HCT116 (cell line): ENCODE measurements around the gene CIB4. TPM values are rescaled to one million over a fixed set of nuclear protein-coding genes. Genes with fewer than 3 reads are reported as not detected.

Experiments
- ATAC-seq: fragments of 200-7000 bp; cut with Tn5 transposase; 2 replicates; pipeline ENCODE4 v1.9.1; 2020; ENCODE audit warnings: mild to moderate bottlenecking, moderate library complexity
- BruUV-seq: library from RNA; stranded (reverse); fragments of 400-500 nt; replicated peaks from 2 replicates; lab custom pipeline; 2021; lab: Mats Ljungman, UMichigan
- CTCF ChIA-PET: fragments of 300-600 bp; sonication (Branson Sonifier 250); formaldehyde crosslinking; loops from one replicate; lab custom pipeline; 2021; ENCODE audit warnings: antibody characterized with exemption; lab: Charles Lee
- POLR2A ChIA-PET: fragments of 300-600, 350-600 bp; sonication (Branson Sonifier 250); formaldehyde crosslinking; loops from one replicate; lab custom pipeline; 2021; ENCODE audit warnings: antibody characterized with exemption; lab: Charles Lee
- RAD21 ChIA-PET, 2 experiments: fragments of 300-600 bp; sonication (Branson Sonifier 250); formaldehyde crosslinking; loops; one replicate each; lab custom pipeline; 2023; ENCODE audit warnings: low total read pairs in 2 of 2; ENCODE audit not compliant: uncharacterized antibody in 2 of 2, unreplicated experiment in 2 of 2, low non-redundant PET in 1 of 2; lab: Charles Lee
- DNase-seq: peaks from one replicate; pipeline ENCODE4 v3.0.0-alpha.2; 2010; ENCODE audit warnings: low read depth, low spot score
- H2AFZ ChIP-seq: fragments of 200-600 bp; shearing (Covaris generic), sonication (generic); 2 replicates; pipeline ENCODE4 v1.6.1; 2017; ENCODE audit warnings: low read depth, mixed run types, mixed read lengths, antibody characterized with exemption, low read length; ENCODE audit not compliant: poor library complexity, severe bottlenecking
- H3K27ac ChIP-seq: 2 replicates; pipeline ENCODE4 v1.5.1; 2012; ENCODE audit warnings: low read depth, low read length
- H3K27me3 ChIP-seq: fragments of 200-600 bp; sonication (generic); 2 replicates; pipeline ENCODE4 v1.6.1; 2016; ENCODE audit warnings: mixed run types, low read length, mixed read lengths; ENCODE audit not compliant: insufficient read depth
- H3K36me3 ChIP-seq, 2 experiments: fragments of 200-500 bp in 1 of 2; fragments of 200-600 bp in 1 of 2; sonication (Bioruptor generic) in 1 of 2; sonication (generic) in 1 of 2; 2 replicates each; pipeline versions ENCODE4 v1.5.1 to v1.6.1; 2014 to 2016; ENCODE audit warnings: low read length in 2 of 2, inconsistent platforms in 1 of 2, mixed read lengths in 1 of 2, mixed run types in 1 of 2; ENCODE audit not compliant: insufficient read depth in 2 of 2, control insufficient read depth in 1 of 2
- H3K4me1 ChIP-seq, 2 experiments: fragments of 200-600 bp in 1 of 2; sonication (generic) in 1 of 2; 2 replicates each; pipeline versions ENCODE4 v1.5.1 to v1.6.1; 2012 to 2017; ENCODE audit warnings: low read length in 2 of 2, inconsistent platforms in 1 of 2, mild to moderate bottlenecking in 1 of 2, mixed read lengths in 1 of 2, mixed run types in 1 of 2, moderate library complexity in 1 of 2; ENCODE audit not compliant: insufficient read depth in 2 of 2, control insufficient read depth in 1 of 2
- H3K4me2 ChIP-seq: fragments of 200-600 bp; sonication (generic); 2 replicates; pipeline ENCODE4 v1.6.1; 2017; ENCODE audit warnings: mixed run types, low read length, mixed read lengths
- H3K4me3 ChIP-seq, 2 experiments: fragments of 200-600 bp in 1 of 2; sonication (generic) in 1 of 2; replicated peaks in 1 of 2; 2 replicates each; pipeline ENCODE4 v1.5.1; 2011 to 2016; ENCODE audit warnings: low read length in 2 of 2, control low read depth in 1 of 2, low read depth in 1 of 2, mild to moderate bottlenecking in 1 of 2, mixed read lengths in 1 of 2, mixed run types in 1 of 2
- H3K79me2 ChIP-seq: fragments of 200-600 bp; sonication (generic); 2 replicates; pipeline ENCODE4 v1.6.1; 2017; ENCODE audit warnings: mild to moderate bottlenecking, mixed run types, low read length, moderate library complexity, mixed read lengths; ENCODE audit not compliant: insufficient read depth
- H3K9ac ChIP-seq: fragments of 200-600 bp; sonication (generic); 2 replicates; pipeline ENCODE4 v1.6.1; 2016; ENCODE audit warnings: low read length, mixed read lengths
- H3K9me2 ChIP-seq: fragments of 200-600 bp; sonication (generic), shearing (Covaris generic); 2 replicates; pipeline ENCODE4 v1.6.1; 2017; ENCODE audit warnings: mixed run types, mild to moderate bottlenecking, moderate library complexity; ENCODE audit not compliant: insufficient read depth
- H3K9me3 ChIP-seq, 2 experiments: fragments of 200-500 bp in 1 of 2; fragments of 200-600 bp in 1 of 2; sonication (Bioruptor generic) in 1 of 2; sonication (generic) in 1 of 2; 2 replicates each; pipeline ENCODE4 v1.6.1; 2014 to 2017; ENCODE audit warnings: low read length in 2 of 2, mixed read lengths in 2 of 2, inconsistent platforms in 1 of 2, low read depth in 1 of 2, mild to moderate bottlenecking in 1 of 2, mixed run types in 1 of 2, moderate library complexity in 1 of 2; ENCODE audit not compliant: control insufficient read depth in 1 of 2, insufficient read depth in 1 of 2
- H4K20me1 ChIP-seq: fragments of 200-600 bp; sonication (generic), shearing (Covaris generic); 2 replicates; pipeline ENCODE4 v1.6.1; 2017; ENCODE audit warnings: mixed run types, mild to moderate bottlenecking, moderate library complexity; ENCODE audit not compliant: insufficient read depth
- EGR1 ChIP-seq: IDR thresholded peaks from 2 replicates; pipeline ENCODE4 v1.6.1; 2012; ENCODE audit warnings: low read depth
- ELF1 ChIP-seq: IDR thresholded peaks from 2 replicates; pipeline ENCODE4 v1.6.1; 2012; ENCODE audit warnings: low read depth, borderline replicate concordance
- EZH2 ChIP-seq: fragments of 200-600 bp; sonication (generic); IDR thresholded peaks from 2 replicates; pipeline ENCODE4 v1.6.1; 2017; ENCODE audit warnings: antibody characterized with exemption, mixed run types
- FOSL1 ChIP-seq: IDR thresholded peaks from 2 replicates; pipeline ENCODE4 v1.6.1; 2012; ENCODE audit warnings: low read depth
- POLR2AphosphoS5 ChIP-seq: IDR thresholded peaks from 2 replicates; pipeline ENCODE4 v1.6.1; 2011; ENCODE audit warnings: mild to moderate bottlenecking, low read depth, low read length, moderate library complexity
- RAD21 ChIP-seq: IDR thresholded peaks from 2 replicates; pipeline ENCODE4 v1.6.1; 2012; ENCODE audit warnings: low read depth, mild to moderate bottlenecking
- SP1 ChIP-seq: IDR thresholded peaks from 2 replicates; pipeline ENCODE4 v1.6.1; 2012; ENCODE audit warnings: low read depth
- TCF7L2 ChIP-seq: IDR thresholded peaks from 2 replicates; pipeline ENCODE4 v1.7.0; 2011; ENCODE audit warnings: borderline replicate concordance, inconsistent platforms; ENCODE audit not compliant: insufficient read depth, insufficient read length; ENCODE audit errors: extremely low read depth
- YY1 ChIP-seq: IDR thresholded peaks from 2 replicates; pipeline ENCODE4 v1.6.1; 2011; ENCODE audit warnings: low read length, low read depth, moderate library complexity, mild to moderate bottlenecking; ENCODE audit not compliant: insufficient replicate concordance; ENCODE audit errors: extremely low read depth
- intact Hi-C: fragments of 100-400 bp; cut with micrococcal nuclease; formaldehyde crosslinking; loops from 2 replicates; pipeline ENCODE4 v1.10.0; 2022
- total RNA-seq: library from RNA; stranded (reverse); gene quantifications from one replicate; pipeline ENCODE4 v1.2.1, GENCODE V29; 2021; ENCODE audit not compliant: unreplicated experiment
- TF ChIP-seq, protein P1 (sequence below): IDR thresholded peaks from 2 replicates; pipeline ENCODE4 v1.6.1; 2012; ENCODE audit warnings: low read depth
- TF ChIP-seq, protein P2 (sequence below), 3 experiments: fragments of 200-600 bp in 1 of 3; sonication (generic) in 1 of 3; IDR thresholded peaks in 2 of 3; conservative IDR thresholded peaks in 1 of 3; 2 replicates each; pipeline ENCODE4 v1.5.1; 2012 to 2017; ENCODE audit warnings: low read depth in 2 of 3, low read length in 2 of 3, antibody characterized with exemption in 1 of 3, borderline replicate concordance in 1 of 3, control low read depth in 1 of 3, mild to moderate bottlenecking in 1 of 3, mixed read lengths in 1 of 3, mixed run types in 1 of 3, moderate library complexity in 1 of 3; ENCODE audit not compliant: insufficient read depth in 1 of 3
- TF ChIP-seq, protein P3 (sequence below): IDR thresholded peaks from 2 replicates; pipeline ENCODE4 v1.6.1; 2011; ENCODE audit warnings: mild to moderate bottlenecking, low read length, moderate library complexity; ENCODE audit not compliant: insufficient replicate concordance; ENCODE audit errors: extremely low read depth
- TF ChIP-seq, protein P4 (sequence below): IDR thresholded peaks from 2 replicates; pipeline ENCODE4 v1.6.1; 2012

CIB4 gene
- total RNA-seq, 1 experiment from 2014 or later, result not detected

DNA sequence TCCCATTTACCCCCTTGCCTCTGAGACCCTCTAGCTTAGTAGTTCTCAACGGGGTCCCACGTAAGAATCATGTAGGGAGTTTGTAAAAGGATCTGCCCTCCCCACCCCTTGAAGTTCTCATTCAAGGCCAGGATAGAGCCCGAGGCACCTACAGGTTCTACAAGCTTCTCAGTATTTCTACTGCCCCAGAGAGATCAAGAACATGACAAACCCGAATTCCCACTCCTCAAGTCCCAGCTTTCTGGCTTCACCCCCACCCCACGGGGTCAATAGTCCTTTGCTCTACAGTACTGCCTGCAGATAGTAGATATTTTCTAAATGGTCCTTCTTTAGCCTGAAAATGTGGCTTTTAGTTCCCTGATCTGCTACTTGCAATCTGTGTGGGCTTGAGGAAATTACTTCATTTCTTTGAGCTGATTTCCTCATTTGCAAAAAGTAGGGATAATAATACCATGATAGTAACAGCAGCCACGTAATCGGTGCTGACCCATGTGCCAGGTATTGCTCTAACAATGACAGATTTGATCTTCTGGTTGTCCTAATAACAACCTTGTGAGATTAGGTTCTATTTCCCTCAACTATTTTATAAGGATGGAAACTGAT, 7.1 kb downstream of the CIB4 start:
- no peak overlapping the region for H2AFZ ChIP-seq
- no TSS peak for BruUV-seq
- ChIA-PET RAD21 (no interaction called here), POLR2A (no interaction called here)
- H3K27me3 ChIP-seq, result no peaks in the 10 kb centered on the region
- peaks cover 0 to 6% of the 10 kb centered on the region in 2 experiments; a peak in 1 of 4 replicates for H3K4me1 ChIP-seq
- H3K79me2 ChIP-seq, result no peaks in the 10 kb centered on the region
- intact Hi-C loops, result no loop called here
- H3K4me2 ChIP-seq, result no peak overlapping the region
- H3K9ac ChIP-seq, result no peak overlapping the region
- no peaks in the 10 kb centered on the region for H3K9me3 ChIP-seq
- H3K36me3 ChIP-seq, result no peaks in the 10 kb centered on the region
- no peak for ATAC-seq
- H3K4me3 ChIP-seq, result no peak overlapping the region
- H3K27ac ChIP-seq, result no peak overlapping the region
- no peaks in the 10 kb centered on the region for H3K9me2 ChIP-seq
- no peak for TF ChIP-seq FOSL1
- TF ChIP-seq, protein P1, sequence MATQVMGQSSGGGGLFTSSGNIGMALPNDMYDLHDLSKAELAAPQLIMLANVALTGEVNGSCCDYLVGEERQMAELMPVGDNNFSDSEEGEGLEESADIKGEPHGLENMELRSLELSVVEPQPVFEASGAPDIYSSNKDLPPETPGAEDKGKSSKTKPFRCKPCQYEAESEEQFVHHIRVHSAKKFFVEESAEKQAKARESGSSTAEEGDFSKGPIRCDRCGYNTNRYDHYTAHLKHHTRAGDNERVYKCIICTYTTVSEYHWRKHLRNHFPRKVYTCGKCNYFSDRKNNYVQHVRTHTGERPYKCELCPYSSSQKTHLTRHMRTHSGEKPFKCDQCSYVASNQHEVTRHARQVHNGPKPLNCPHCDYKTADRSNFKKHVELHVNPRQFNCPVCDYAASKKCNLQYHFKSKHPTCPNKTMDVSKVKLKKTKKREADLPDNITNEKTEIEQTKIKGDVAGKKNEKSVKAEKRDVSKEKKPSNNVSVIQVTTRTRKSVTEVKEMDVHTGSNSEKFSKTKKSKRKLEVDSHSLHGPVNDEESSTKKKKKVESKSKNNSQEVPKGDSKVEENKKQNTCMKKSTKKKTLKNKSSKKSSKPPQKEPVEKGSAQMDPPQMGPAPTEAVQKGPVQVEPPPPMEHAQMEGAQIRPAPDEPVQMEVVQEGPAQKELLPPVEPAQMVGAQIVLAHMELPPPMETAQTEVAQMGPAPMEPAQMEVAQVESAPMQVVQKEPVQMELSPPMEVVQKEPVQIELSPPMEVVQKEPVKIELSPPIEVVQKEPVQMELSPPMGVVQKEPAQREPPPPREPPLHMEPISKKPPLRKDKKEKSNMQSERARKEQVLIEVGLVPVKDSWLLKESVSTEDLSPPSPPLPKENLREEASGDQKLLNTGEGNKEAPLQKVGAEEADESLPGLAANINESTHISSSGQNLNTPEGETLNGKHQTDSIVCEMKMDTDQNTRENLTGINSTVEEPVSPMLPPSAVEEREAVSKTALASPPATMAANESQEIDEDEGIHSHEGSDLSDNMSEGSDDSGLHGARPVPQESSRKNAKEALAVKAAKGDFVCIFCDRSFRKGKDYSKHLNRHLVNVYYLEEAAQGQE, result no peak
- no peak for TF ChIP-seq EZH2
- TF ChIP-seq, protein P2, sequence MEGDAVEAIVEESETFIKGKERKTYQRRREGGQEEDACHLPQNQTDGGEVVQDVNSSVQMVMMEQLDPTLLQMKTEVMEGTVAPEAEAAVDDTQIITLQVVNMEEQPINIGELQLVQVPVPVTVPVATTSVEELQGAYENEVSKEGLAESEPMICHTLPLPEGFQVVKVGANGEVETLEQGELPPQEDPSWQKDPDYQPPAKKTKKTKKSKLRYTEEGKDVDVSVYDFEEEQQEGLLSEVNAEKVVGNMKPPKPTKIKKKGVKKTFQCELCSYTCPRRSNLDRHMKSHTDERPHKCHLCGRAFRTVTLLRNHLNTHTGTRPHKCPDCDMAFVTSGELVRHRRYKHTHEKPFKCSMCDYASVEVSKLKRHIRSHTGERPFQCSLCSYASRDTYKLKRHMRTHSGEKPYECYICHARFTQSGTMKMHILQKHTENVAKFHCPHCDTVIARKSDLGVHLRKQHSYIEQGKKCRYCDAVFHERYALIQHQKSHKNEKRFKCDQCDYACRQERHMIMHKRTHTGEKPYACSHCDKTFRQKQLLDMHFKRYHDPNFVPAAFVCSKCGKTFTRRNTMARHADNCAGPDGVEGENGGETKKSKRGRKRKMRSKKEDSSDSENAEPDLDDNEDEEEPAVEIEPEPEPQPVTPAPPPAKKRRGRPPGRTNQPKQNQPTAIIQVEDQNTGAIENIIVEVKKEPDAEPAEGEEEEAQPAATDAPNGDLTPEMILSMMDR (IDR thresholded peaks at IDR 0.05 in 2 of 3, conservative IDR thresholded peaks at IDR 0.05 in 1 of 3; ENCODE audit: borderline replicate concordance in 1 of 3, insufficient read depth in 1 of 3, low read depth in 2 of 3, low read length in 2 of 3), result no peak
- TF ChIP-seq YY1, result no peak
- TF ChIP-seq EGR1, result no peak
- TF ChIP-seq, protein P3, sequence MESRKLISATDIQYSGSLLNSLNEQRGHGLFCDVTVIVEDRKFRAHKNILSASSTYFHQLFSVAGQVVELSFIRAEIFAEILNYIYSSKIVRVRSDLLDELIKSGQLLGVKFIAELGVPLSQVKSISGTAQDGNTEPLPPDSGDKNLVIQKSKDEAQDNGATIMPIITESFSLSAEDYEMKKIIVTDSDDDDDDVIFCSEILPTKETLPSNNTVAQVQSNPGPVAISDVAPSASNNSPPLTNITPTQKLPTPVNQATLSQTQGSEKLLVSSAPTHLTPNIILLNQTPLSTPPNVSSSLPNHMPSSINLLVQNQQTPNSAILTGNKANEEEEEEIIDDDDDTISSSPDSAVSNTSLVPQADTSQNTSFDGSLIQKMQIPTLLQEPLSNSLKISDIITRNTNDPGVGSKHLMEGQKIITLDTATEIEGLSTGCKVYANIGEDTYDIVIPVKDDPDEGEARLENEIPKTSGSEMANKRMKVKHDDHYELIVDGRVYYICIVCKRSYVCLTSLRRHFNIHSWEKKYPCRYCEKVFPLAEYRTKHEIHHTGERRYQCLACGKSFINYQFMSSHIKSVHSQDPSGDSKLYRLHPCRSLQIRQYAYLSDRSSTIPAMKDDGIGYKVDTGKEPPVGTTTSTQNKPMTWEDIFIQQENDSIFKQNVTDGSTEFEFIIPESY, result no peak
- no peak for TF ChIP-seq TCF7L2
- TF ChIP-seq ELF1, result no peak
- TF ChIP-seq POLR2AphosphoS5, result no peak
- TF ChIP-seq RAD21, result no peak
- TF ChIP-seq, protein P4, sequence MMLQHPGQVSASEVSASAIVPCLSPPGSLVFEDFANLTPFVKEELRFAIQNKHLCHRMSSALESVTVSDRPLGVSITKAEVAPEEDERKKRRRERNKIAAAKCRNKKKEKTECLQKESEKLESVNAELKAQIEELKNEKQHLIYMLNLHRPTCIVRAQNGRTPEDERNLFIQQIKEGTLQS, result no peak
- TF ChIP-seq SP1, result no peak
- TF ChIP-seq, all 23 proteins: peak for 0
- CTCF ChIA-PET, result no interaction called here
- no peaks in the 10 kb centered on the region for H4K20me1 ChIP-seq
- no peak for DNase-seq
